NT2/D1 (cell line): ENCODE measurements around the gene JARID2.

Experiments
- YY1 ChIP-seq: IDR thresholded peaks from 2 replicates; pipeline ENCODE4 v1.6.1; 2011; ENCODE audit not compliant: insufficient read length, insufficient read depth
- ZNF274 ChIP-seq: IDR thresholded peaks from 2 replicates; pipeline ENCODE4 v1.6.1; 2011; ENCODE audit warnings: mild to moderate bottlenecking, low read depth, low read length

DNA sequence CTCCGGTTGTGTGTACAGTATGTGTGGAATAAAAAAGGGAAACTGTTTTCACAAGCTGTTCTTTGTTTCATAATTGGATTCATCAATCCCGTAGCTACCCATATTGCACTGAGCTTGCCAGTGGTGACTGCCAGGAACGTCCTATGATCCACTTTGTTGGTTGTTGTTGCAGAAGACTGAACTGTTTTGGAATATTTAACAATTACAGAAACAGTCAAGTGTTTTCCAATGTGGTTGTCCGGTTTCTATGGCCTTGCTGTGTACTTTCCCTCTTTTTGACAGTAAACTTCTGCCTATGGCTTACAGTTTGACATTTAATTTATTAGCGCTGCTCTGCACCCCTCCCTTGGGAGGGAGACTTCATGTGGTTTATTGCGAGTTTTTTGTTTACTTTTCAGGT is 275.7 kb downstream of the JARID2 start:
- TF ChIP-seq ZNF274 = no peak
- TF ChIP-seq YY1 = no peak
